K562 (cell line): Measurements from ENCODE around the gene FBRS. TPM values are rescaled to one million over a fixed set of nuclear protein-coding genes. Genes with fewer than 3 reads are reported as not detected.

ENCODE experiments used
- DDX20 ChIP-seq: fragments of 450-650 bp; IDR thresholded peaks from 2 replicates; pipeline ENCODE4 v1.6.1; 2016; ENCODE audit warnings: missing genetic modification characterization, low read depth, mild to moderate bottlenecking, missing compliant biosample characterization, moderate library complexity
- EWSR1 ChIP-seq: fragments of 450-650 bp; IDR thresholded peaks from 2 replicates; pipeline ENCODE4 v1.6.1; 2018; ENCODE audit warnings: borderline replicate concordance, mild to moderate bottlenecking, low read depth, moderate library complexity; ENCODE audit not compliant: partially characterized antibody
- GATAD2B ChIP-seq: fragments of 450-650 bp; IDR thresholded peaks from 2 replicates; pipeline ENCODE4 v1.6.1; 2017; ENCODE audit warnings: mild to moderate bottlenecking, borderline replicate concordance
- KDM5B ChIP-seq: fragments of 200-600 bp; sonication (generic); IDR thresholded peaks from 2 replicates; pipeline ENCODE4 v1.6.1; 2012; ENCODE audit warnings: low read depth, mild to moderate bottlenecking, moderate library complexity, low read length, control low read depth, inconsistent platforms; ENCODE audit not compliant: insufficient replicate concordance
- NCOA4 ChIP-seq: fragments of 450-650 bp; IDR thresholded peaks from 2 replicates; pipeline ENCODE4 v1.6.1; 2018; ENCODE audit warnings: mild to moderate bottlenecking; ENCODE audit not compliant: partially characterized antibody
- POLR3G ChIP-seq: IDR thresholded peaks from 2 replicates; pipeline ENCODE4 v1.6.1; 2011; ENCODE audit not compliant: insufficient read length, insufficient replicate concordance; ENCODE audit errors: extremely low read depth
- RAD21 ChIP-seq, 2 experiments: fragments of 250-450 bp in 1 of 2; fragments of 450-650 bp in 1 of 2; sonication (Bioruptor Pico) in 1 of 2; formaldehyde crosslinking in 1 of 2; IDR thresholded peaks in 1 of 2; conservative IDR thresholded peaks in 1 of 2; 2 replicates each; pipeline versions ENCODE4 v1.4.0 to v1.8.0; 2020 to 2022; ENCODE audit warnings: mild to moderate bottlenecking in 2 of 2, moderate library complexity in 1 of 2
- RBM14 ChIP-seq: fragments of 200-400 bp; formaldehyde crosslinking; IDR thresholded peaks from 2 replicates; pipeline ENCODE4 v1.6.1; 2018; ENCODE audit warnings: low read depth, mild to moderate bottlenecking, low read length, moderate library complexity, borderline replicate concordance; ENCODE audit not compliant: insufficient read depth
- TRIM28 ChIP-seq: fragments of 450-650 bp; IDR thresholded peaks from 2 replicates; pipeline ENCODE4 v1.6.1; 2017
- ZEB2 ChIP-seq: fragments of 450-650 bp; IDR thresholded peaks from 2 replicates; pipeline ENCODE4 v1.6.1; 2016
- ZFP36 ChIP-seq: fragments of 150-350 bp; IDR thresholded peaks from 2 replicates; pipeline ENCODE4 v1.6.1; 2018; ENCODE audit warnings: low read length, low read depth; ENCODE audit not compliant: partially characterized antibody
- polyA plus RNA-seq, 8 experiments: library from polyadenylated mRNA; depleted of rRNA in 4 of 8; stranded (reverse) in 5 of 8; unstranded in 3 of 8; fragments of >200 nt; fragmentation: Nextera tagmentation in 2 of 8; fragmentation: Illumina TruSeq in 1 of 8; extraction: Ambion mirVana in 2 of 8; extraction: Trizol in 1 of 8; gene quantifications; 2 replicates each; pipeline versions ENCODE4 v1.2.1 to v1.2.3, GENCODE V29; 2011 to 2014; ENCODE audit warnings: inconsistent platforms in 1 of 8, missing spikeins in 1 of 8
- total RNA-seq, 7 experiments: library from RNA; depleted of rRNA in 6 of 7; stranded (reverse); fragments of >200 nt in 6 of 7; fragmentation: Illumina TruSeq in 2 of 7; extraction: Trizol in 2 of 7; gene quantifications; 2 replicates each; pipeline versions ENCODE4 v1.2.1 to v1.2.3, GENCODE V29; 2011 to 2021; ENCODE audit warnings: low replicate concordance in 1 of 7
- TF ChIP-seq, protein P1 (sequence below): fragments of 250-450 bp; sonication (Bioruptor Pico); IDR thresholded peaks from 2 replicates; pipeline ENCODE4 v1.4.0; 2020
- TF ChIP-seq, protein P2 (sequence below), 3 experiments: fragments of 200-800 bp in 1 of 3; fragments of 250-450 bp in 1 of 3; fragments of 450-650 bp in 1 of 3; sonication (Bioruptor Pico) in 1 of 3; sonication (Bioruptor generic) in 1 of 3; formaldehyde crosslinking in 1 of 3; IDR thresholded peaks; 2 replicates each; pipeline versions ENCODE4 v1.6.1 to v1.8.0; 2016 to 2022; ENCODE audit warnings: mild to moderate bottlenecking in 2 of 3, missing genetic modification characterization in 2 of 3, missing compliant biosample characterization in 1 of 3, moderate library complexity in 1 of 3
- TF ChIP-seq, protein P3 (sequence below): fragments of 250-450 bp; sonication (Bioruptor Pico); IDR thresholded peaks from 2 replicates; pipeline ENCODE4 v1.5.0; 2020; ENCODE audit warnings: mild to moderate bottlenecking
- TF ChIP-seq, protein P4 (sequence below): sonication (generic); formaldehyde crosslinking; IDR thresholded peaks from 2 replicates; pipeline ENCODE4 v1.4.0; 2020; ENCODE audit warnings: mild to moderate bottlenecking, missing genetic modification reagents
- TF ChIP-seq, protein P5 (sequence below): fragments of 450-650 bp; IDR thresholded peaks from one replicate; pipeline ENCODE4 v1.6.1; 2018; ENCODE audit warnings: mild to moderate bottlenecking, moderate library complexity; ENCODE audit not compliant: partially characterized antibody

Gene FBRS
- total and polyA plus RNA-seq, 9 of the 15 experiments (the other 6 are each of a cell fraction or from before 2014, with no cell fraction given), result 0.32 to 59.5 (median 13.1) TPM

DNA sequence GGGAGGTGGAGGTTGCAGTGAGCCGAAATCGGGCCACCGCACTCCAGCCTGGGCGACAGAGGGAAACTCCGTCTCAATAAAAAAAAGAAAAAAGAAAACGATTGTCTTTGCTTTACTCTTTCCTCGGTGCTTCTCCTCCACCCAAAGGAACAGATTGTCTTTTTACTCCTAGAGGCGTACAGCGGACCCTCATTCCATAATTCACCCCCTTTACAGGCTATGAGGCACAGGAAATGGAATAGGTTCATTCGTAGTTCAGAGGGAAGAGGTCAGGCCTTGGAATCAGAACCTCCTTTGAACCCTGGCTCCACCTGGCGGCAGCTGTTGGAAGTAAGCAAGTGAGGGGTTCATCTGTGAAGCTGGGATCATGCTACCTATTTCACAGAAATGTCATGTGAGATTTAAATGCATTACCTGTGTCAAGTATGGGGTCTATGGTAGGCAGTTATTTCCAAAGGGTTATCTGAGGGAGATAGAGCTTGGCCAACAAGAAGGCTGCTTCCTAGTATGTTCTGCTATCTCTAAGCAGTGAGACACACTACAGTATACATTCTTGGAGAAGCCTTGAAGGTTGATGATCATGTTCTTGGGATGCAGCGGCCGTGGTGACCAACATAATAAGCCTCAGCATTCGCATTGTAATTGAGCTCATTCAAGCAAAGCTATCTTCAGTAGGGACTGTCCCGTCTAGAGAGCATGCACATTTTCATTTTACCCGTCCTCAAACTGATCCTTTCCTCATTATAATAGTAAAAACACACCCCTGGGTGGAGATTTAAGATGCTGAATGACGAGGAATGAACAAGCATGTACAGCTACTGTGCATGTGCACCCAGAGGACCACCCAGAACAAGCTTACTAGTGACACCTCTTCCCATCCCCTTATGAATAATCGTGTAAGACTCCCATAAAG lies 29.3 kb upstream of the FBRS start (continued):
- TF ChIP-seq, protein P1, sequence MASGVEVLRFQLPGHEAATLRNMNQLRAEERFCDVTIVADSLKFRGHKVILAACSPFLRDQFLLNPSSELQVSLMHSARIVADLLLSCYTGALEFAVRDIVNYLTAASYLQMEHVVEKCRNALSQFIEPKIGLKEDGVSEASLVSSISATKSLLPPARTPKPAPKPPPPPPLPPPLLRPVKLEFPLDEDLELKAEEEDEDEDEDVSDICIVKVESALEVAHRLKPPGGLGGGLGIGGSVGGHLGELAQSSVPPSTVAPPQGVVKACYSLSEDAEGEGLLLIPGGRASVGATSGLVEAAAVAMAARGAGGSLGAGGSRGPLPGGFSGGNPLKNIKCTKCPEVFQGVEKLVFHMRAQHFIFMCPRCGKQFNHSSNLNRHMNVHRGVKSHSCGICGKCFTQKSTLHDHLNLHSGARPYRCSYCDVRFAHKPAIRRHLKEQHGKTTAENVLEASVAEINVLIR (CRISPR knock-in tag), result no peak
- TF ChIP-seq TRIM28 (no peak), KDM5B (no peak), NCOA4 (no peak), RAD21 (CRISPR knock-in tag; conservative IDR thresholded peaks at IDR 0.05 in 1 of 2, IDR thresholded peaks at IDR 0.05 in 1 of 2) (peak; percentile 90 to 95), POLR3G (no peak), ZEB2 (no peak), ZFP36 (peak; percentile 29), EWSR1 (no peak), DDX20 (tag) (no peak), RBM14 (no peak), GATAD2B (no peak)
- TF ChIP-seq, protein P2, sequence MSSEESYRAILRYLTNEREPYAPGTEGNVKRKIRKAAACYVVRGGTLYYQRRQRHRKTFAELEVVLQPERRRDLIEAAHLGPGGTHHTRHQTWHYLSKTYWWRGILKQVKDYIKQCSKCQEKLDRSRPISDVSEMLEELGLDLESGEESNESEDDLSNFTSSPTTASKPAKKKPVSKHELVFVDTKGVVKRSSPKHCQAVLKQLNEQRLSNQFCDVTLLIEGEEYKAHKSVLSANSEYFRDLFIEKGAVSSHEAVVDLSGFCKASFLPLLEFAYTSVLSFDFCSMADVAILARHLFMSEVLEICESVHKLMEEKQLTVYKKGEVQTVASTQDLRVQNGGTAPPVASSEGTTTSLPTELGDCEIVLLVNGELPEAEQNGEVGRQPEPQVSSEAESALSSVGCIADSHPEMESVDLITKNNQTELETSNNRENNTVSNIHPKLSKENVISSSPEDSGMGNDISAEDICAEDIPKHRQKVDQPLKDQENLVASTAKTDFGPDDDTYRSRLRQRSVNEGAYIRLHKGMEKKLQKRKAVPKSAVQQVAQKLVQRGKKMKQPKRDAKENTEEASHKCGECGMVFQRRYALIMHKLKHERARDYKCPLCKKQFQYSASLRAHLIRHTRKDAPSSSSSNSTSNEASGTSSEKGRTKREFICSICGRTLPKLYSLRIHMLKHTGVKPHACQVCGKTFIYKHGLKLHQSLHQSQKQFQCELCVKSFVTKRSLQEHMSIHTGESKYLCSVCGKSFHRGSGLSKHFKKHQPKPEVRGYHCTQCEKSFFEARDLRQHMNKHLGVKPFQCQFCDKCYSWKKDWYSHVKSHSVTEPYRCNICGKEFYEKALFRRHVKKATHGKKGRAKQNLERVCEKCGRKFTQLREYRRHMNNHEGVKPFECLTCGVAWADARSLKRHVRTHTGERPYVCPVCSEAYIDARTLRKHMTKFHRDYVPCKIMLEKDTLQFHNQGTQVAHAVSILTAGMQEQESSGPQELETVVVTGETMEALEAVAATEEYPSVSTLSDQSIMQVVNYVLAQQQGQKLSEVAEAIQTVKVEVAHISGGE (CRISPR knock-in tag; IDR thresholded peaks at IDR 0.05), result no peak
- TF ChIP-seq, protein P3, sequence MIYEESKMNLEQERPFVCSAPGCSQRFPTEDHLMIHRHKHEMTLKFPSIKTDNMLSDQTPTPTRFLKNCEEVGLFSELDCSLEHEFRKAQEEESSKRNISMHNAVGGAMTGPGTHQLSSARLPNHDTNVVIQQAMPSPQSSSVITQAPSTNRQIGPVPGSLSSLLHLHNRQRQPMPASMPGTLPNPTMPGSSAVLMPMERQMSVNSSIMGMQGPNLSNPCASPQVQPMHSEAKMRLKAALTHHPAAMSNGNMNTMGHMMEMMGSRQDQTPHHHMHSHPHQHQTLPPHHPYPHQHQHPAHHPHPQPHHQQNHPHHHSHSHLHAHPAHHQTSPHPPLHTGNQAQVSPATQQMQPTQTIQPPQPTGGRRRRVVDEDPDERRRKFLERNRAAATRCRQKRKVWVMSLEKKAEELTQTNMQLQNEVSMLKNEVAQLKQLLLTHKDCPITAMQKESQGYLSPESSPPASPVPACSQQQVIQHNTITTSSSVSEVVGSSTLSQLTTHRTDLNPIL (CRISPR knock-in tag), result no peak
- TF ChIP-seq, protein P4, sequence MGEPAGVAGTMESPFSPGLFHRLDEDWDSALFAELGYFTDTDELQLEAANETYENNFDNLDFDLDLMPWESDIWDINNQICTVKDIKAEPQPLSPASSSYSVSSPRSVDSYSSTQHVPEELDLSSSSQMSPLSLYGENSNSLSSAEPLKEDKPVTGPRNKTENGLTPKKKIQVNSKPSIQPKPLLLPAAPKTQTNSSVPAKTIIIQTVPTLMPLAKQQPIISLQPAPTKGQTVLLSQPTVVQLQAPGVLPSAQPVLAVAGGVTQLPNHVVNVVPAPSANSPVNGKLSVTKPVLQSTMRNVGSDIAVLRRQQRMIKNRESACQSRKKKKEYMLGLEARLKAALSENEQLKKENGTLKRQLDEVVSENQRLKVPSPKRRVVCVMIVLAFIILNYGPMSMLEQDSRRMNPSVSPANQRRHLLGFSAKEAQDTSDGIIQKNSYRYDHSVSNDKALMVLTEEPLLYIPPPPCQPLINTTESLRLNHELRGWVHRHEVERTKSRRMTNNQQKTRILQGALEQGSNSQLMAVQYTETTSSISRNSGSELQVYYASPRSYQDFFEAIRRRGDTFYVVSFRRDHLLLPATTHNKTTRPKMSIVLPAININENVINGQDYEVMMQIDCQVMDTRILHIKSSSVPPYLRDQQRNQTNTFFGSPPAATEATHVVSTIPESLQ, result no peak
- TF ChIP-seq, protein P5, sequence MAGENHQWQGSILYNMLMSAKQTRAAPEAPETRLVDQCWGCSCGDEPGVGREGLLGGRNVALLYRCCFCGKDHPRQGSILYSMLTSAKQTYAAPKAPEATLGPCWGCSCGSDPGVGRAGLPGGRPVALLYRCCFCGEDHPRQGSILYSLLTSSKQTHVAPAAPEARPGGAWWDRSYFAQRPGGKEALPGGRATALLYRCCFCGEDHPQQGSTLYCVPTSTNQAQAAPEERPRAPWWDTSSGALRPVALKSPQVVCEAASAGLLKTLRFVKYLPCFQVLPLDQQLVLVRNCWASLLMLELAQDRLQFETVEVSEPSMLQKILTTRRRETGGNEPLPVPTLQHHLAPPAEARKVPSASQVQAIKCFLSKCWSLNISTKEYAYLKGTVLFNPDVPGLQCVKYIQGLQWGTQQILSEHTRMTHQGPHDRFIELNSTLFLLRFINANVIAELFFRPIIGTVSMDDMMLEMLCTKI, result no peak
